K562 (cell line): Measurements from ENCODE around the gene SYT8. TPM values are rescaled to one million over a fixed set of nuclear protein-coding genes. Genes with fewer than 3 reads are reported as not detected.
A peak's percentile ranks its signal among the peaks of the same experiment; 100 is the strongest.

Experiments
- EP300 ChIP-seq: IDR thresholded peaks from 2 replicates; pipeline ENCODE4 v1.6.1; 2012; ENCODE audit warnings: low read length, improper control_type of control experiment
- ETV6 ChIP-seq, 3 experiments: fragments of 150-350 bp in 1 of 3; sonication (generic) in 1 of 3; formaldehyde crosslinking in 1 of 3; IDR thresholded peaks; 2 replicates each; pipeline versions ENCODE4 v1.6.1 to v1.8.0; 2014 to 2022; ENCODE audit warnings: borderline replicate concordance in 2 of 3, low read depth in 2 of 3, antibody characterized with exemption in 1 of 3, low read length in 1 of 3, mild to moderate bottlenecking in 1 of 3, missing genetic modification reagents in 1 of 3
- HLTF ChIP-seq: fragments of 450-650 bp; IDR thresholded peaks from 2 replicates; pipeline ENCODE4 v1.6.1; 2016
- NCOA1 ChIP-seq: fragments of 450-650 bp; IDR thresholded peaks from 2 replicates; pipeline ENCODE4 v1.6.1; 2016; ENCODE audit warnings: low read depth
- SOX6 ChIP-seq: fragments of 450-650 bp; IDR thresholded peaks from 2 replicates; pipeline ENCODE4 v1.6.1; 2014; ENCODE audit warnings: mild to moderate bottlenecking
- TEAD1 ChIP-seq, 2 experiments: fragments of 450-650 bp in 1 of 2; sonication (generic) in 1 of 2; formaldehyde crosslinking; IDR thresholded peaks; 2 replicates each; pipeline versions ENCODE4 v1.4.0 to v1.8.0; 2020 to 2022; ENCODE audit warnings: mild to moderate bottlenecking in 2 of 2, missing genetic modification reagents in 1 of 2
- ZNF764 ChIP-seq: fragments of 250-450 bp; sonication (Bioruptor Pico); IDR thresholded peaks from 2 replicates; pipeline ENCODE4 v1.4.0; 2020; ENCODE audit warnings: low read depth, mild to moderate bottlenecking, moderate library complexity
- polyA plus RNA-seq, 8 experiments: library from polyadenylated mRNA; depleted of rRNA in 4 of 8; stranded (reverse) in 5 of 8; unstranded in 3 of 8; fragments of >200 nt; fragmentation: Nextera tagmentation in 2 of 8; fragmentation: Illumina TruSeq in 1 of 8; extraction: Ambion mirVana in 2 of 8; extraction: Trizol in 1 of 8; gene quantifications; 2 replicates each; pipeline versions ENCODE4 v1.2.1 to v1.2.3, GENCODE V29; 2011 to 2014; ENCODE audit warnings: inconsistent platforms in 1 of 8, missing spikeins in 1 of 8
- total RNA-seq, 7 experiments: library from RNA; depleted of rRNA in 6 of 7; stranded (reverse); fragments of >200 nt in 6 of 7; fragmentation: Illumina TruSeq in 2 of 7; extraction: Trizol in 2 of 7; gene quantifications; 2 replicates each; pipeline versions ENCODE4 v1.2.1 to v1.2.3, GENCODE V29; 2011 to 2021; ENCODE audit warnings: low replicate concordance in 1 of 7
- TF ChIP-seq, protein P1 (sequence below): sonication (generic); formaldehyde crosslinking; IDR thresholded peaks from 2 replicates; pipeline ENCODE4 v1.8.0; 2022; ENCODE audit warnings: mild to moderate bottlenecking, missing genetic modification reagents
- TF ChIP-seq, protein P2 (sequence below): sonication (generic); formaldehyde crosslinking; IDR thresholded peaks from 2 replicates; pipeline ENCODE4 v1.8.1; 2022; ENCODE audit warnings: missing genetic modification reagents
- TF ChIP-seq, protein P3 (sequence below), 2 experiments: fragments of 450-650 bp in 1 of 2; sonication (generic) in 1 of 2; formaldehyde crosslinking in 1 of 2; IDR thresholded peaks; 2 replicates each; pipeline versions ENCODE4 v1.7.1 to v1.9.0; 2016 to 2022; ENCODE audit warnings: inconsistent platforms in 1 of 2, mild to moderate bottlenecking in 1 of 2, missing genetic modification reagents in 1 of 2
- TF ChIP-seq, protein P4 (sequence below), 2 experiments: IDR thresholded peaks; 2 replicates each; pipeline ENCODE4 v1.6.1; 2012; ENCODE audit warnings: improper control_type of control experiment in 2 of 2, low read depth in 2 of 2, low read length in 2 of 2, borderline replicate concordance in 1 of 2

Gene SYT8
- total and polyA plus RNA-seq, 9 of the 15 experiments (the other 6 are each of a cell fraction or from before 2014, with no cell fraction given), result not detected

GRCh38 chr11:1844221-1845094 lies 9.7 kb downstream of the SYT8 start (continued):
- TF ChIP-seq, protein P1, sequence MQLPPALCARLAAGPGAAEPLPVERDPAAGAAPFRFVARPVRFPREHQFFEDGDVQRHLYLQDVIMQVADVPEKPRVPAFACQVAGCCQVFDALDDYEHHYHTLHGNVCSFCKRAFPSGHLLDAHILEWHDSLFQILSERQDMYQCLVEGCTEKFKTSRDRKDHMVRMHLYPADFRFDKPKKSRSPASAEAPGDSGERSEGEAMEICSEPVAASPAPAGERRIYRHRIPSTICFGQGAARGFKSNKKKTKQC (CRISPR knock-in tag), result no peak
- TF ChIP-seq ETV6 (IDR thresholded peaks at IDR 0.05; ENCODE audit: borderline replicate concordance in 1 of 2, low read depth in 2 of 2, low read length in 1 of 2) (peak in 1 of 2 experiments; percentile 53; a peak in 1 of 4 replicates), ETV6 (CRISPR knock-in tag; IDR thresholded peaks at IDR 0.05; ENCODE audit: borderline replicate concordance) (no peak), HLTF (peak; percentile 91; the same call in 1 of the 2 replicates), TEAD1 (CRISPR knock-in tag; IDR thresholded peaks at IDR 0.05) (peak in 1 of 2 experiments; percentile 81; a peak in 2 of 4 replicates), NCOA1 (peak; percentile 46; the same call in 1 of the 2 replicates), EP300 (peak; percentile 45; the same call in 1 of the 2 replicates), ZNF764 (no peak), SOX6 (peak; percentile 69; the same call in 1 of the 2 replicates)
- TF ChIP-seq, protein P2, sequence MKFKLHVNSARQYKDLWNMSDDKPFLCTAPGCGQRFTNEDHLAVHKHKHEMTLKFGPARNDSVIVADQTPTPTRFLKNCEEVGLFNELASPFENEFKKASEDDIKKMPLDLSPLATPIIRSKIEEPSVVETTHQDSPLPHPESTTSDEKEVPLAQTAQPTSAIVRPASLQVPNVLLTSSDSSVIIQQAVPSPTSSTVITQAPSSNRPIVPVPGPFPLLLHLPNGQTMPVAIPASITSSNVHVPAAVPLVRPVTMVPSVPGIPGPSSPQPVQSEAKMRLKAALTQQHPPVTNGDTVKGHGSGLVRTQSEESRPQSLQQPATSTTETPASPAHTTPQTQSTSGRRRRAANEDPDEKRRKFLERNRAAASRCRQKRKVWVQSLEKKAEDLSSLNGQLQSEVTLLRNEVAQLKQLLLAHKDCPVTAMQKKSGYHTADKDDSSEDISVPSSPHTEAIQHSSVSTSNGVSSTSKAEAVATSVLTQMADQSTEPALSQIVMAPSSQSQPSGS (CRISPR knock-in tag), result no peak
- TF ChIP-seq, protein P3, sequence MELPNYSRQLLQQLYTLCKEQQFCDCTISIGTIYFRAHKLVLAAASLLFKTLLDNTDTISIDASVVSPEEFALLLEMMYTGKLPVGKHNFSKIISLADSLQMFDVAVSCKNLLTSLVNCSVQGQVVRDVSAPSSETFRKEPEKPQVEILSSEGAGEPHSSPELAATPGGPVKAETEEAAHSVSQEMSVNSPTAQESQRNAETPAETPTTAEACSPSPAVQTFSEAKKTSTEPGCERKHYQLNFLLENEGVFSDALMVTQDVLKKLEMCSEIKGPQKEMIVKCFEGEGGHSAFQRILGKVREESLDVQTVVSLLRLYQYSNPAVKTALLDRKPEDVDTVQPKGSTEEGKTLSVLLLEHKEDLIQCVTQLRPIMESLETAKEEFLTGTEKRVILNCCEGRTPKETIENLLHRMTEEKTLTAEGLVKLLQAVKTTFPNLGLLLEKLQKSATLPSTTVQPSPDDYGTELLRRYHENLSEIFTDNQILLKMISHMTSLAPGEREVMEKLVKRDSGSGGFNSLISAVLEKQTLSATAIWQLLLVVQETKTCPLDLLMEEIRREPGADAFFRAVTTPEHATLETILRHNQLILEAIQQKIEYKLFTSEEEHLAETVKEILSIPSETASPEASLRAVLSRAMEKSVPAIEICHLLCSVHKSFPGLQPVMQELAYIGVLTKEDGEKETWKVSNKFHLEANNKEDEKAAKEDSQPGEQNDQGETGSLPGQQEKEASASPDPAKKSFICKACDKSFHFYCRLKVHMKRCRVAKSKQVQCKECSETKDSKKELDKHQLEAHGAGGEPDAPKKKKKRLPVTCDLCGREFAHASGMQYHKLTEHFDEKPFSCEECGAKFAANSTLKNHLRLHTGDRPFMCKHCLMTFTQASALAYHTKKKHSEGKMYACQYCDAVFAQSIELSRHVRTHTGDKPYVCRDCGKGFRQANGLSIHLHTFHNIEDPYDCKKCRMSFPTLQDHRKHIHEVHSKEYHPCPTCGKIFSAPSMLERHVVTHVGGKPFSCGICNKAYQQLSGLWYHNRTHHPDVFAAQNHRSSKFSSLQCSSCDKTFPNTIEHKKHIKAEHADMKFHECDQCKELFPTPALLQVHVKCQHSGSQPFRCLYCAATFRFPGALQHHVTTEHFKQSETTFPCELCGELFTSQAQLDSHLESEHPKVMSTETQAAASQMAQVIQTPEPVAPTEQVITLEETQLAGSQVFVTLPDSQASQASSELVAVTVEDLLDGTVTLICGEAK (IDR thresholded peaks at IDR 0.05), result peak; percentile 46; the same call in 1 of the 2 replicates
- TF ChIP-seq, protein P3 (CRISPR knock-in tag; IDR thresholded peaks at IDR 0.05), result no peak
- TF ChIP-seq, protein P4, sequence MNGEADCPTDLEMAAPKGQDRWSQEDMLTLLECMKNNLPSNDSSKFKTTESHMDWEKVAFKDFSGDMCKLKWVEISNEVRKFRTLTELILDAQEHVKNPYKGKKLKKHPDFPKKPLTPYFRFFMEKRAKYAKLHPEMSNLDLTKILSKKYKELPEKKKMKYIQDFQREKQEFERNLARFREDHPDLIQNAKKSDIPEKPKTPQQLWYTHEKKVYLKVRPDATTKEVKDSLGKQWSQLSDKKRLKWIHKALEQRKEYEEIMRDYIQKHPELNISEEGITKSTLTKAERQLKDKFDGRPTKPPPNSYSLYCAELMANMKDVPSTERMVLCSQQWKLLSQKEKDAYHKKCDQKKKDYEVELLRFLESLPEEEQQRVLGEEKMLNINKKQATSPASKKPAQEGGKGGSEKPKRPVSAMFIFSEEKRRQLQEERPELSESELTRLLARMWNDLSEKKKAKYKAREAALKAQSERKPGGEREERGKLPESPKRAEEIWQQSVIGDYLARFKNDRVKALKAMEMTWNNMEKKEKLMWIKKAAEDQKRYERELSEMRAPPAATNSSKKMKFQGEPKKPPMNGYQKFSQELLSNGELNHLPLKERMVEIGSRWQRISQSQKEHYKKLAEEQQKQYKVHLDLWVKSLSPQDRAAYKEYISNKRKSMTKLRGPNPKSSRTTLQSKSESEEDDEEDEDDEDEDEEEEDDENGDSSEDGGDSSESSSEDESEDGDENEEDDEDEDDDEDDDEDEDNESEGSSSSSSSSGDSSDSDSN (IDR thresholded peaks at IDR 0.05; ENCODE audit: borderline replicate concordance in 1 of 2, low read depth in 2 of 2, low read length in 2 of 2), result peak in 1 of 2 experiments; percentile 47; a peak in 1 of 4 replicates
